Erythroblast (primary cell): Measurements from ENCODE around the gene PTPN5.

Experiments used
- GATA1 ChIP-seq: IDR thresholded peaks from 2 replicates; pipeline ENCODE4 v1.6.1; 2011; ENCODE audit warnings: low read depth, mild to moderate bottlenecking, control low read depth, low read length, moderate library complexity
- POLR2A ChIP-seq: IDR thresholded peaks from 2 replicates; pipeline ENCODE4 v1.6.1; 2011; ENCODE audit warnings: mild to moderate bottlenecking, low read length

GRCh38 chr11:18754308-18754707 lies 37.3 kb downstream of the PTPN5 start:
- TF ChIP-seq POLR2A (no peak), GATA1 (no peak)
